HepG2 (cell line): ENCODE data around the gene ZNF316. TPM values are rescaled to one million over a fixed set of nuclear protein-coding genes. Genes with fewer than 3 reads are reported as not detected.
A peak's percentile ranks its signal among the peaks of the same experiment; 100 is the strongest.

Experiments used
- CBX1 ChIP-seq: IDR thresholded peaks from one replicate; pipeline ENCODE4 v1.6.1; 2016; ENCODE audit warnings: antibody characterized with exemption, low read depth
- DPF2 ChIP-seq: sonication (generic); formaldehyde crosslinking; IDR thresholded peaks from 2 replicates; pipeline ENCODE4 v1.4.0; 2020; ENCODE audit warnings: mild to moderate bottlenecking, low read depth, missing genetic modification reagents, borderline replicate concordance
- ELF1 ChIP-seq: sonication (generic); formaldehyde crosslinking; IDR thresholded peaks from 2 replicates; pipeline ENCODE4 v1.4.0; 2020; ENCODE audit warnings: missing genetic modification reagents
- GATAD1 ChIP-seq: IDR thresholded peaks from 2 replicates; pipeline ENCODE4 v1.6.1; 2016; ENCODE audit warnings: missing genetic modification reagents, missing compliant biosample characterization
- GPN1 ChIP-seq: sonication (generic); formaldehyde crosslinking; IDR thresholded peaks from 2 replicates; pipeline ENCODE4 v1.5.1; 2020; ENCODE audit warnings: missing genetic modification reagents, borderline replicate concordance
- HOXA5 ChIP-seq: sonication (generic); formaldehyde crosslinking; IDR thresholded peaks from 2 replicates; pipeline ENCODE4 v1.4.0; 2020; ENCODE audit warnings: missing genetic modification reagents
- NR3C1 ChIP-seq: sonication (generic); formaldehyde crosslinking; IDR thresholded peaks from 2 replicates; pipeline ENCODE4 v1.4.0; 2020; ENCODE audit warnings: missing genetic modification reagents
- POLR2AphosphoS2 ChIP-seq: IDR thresholded peaks from 2 replicates; pipeline ENCODE4 v1.6.1; 2011; ENCODE audit warnings: low read depth, low read length, improper control_type of control experiment
- REL ChIP-seq: sonication (generic); formaldehyde crosslinking; conservative IDR thresholded peaks from 2 replicates; pipeline ENCODE4 v1.8.0; 2022; ENCODE audit warnings: mild to moderate bottlenecking, missing genetic modification reagents, moderate library complexity
- RFX5 ChIP-seq: IDR thresholded peaks from 2 replicates; pipeline ENCODE4 v1.6.1; 2011; ENCODE audit warnings: low read depth, low read length, improper control_type of control experiment
- SALL1 ChIP-seq: sonication (generic); formaldehyde crosslinking; IDR thresholded peaks from 2 replicates; pipeline ENCODE4 v1.8.0; 2022; ENCODE audit warnings: mild to moderate bottlenecking, missing genetic modification reagents
- SAP130 ChIP-seq: IDR thresholded peaks from 2 replicates; pipeline ENCODE4 v1.6.1; 2016; ENCODE audit warnings: low read depth
- TMF1 ChIP-seq: sonication (generic); formaldehyde crosslinking; IDR thresholded peaks from 2 replicates; pipeline ENCODE4 v1.8.1; 2022; ENCODE audit warnings: low read depth, missing genetic modification reagents
- ZKSCAN8 ChIP-seq: IDR thresholded peaks from 2 replicates; pipeline ENCODE4 v1.6.1; 2016; ENCODE audit warnings: borderline replicate concordance, missing genetic modification reagents, missing compliant biosample characterization
- ZNF547 ChIP-seq: sonication (generic); formaldehyde crosslinking; IDR thresholded peaks from 2 replicates; pipeline ENCODE4 v1.5.1; 2020; ENCODE audit warnings: mild to moderate bottlenecking, missing genetic modification reagents
- ZNF674 ChIP-seq: sonication (generic); formaldehyde crosslinking; IDR thresholded peaks from 2 replicates; pipeline ENCODE4 v1.5.0; 2020; ENCODE audit warnings: low read depth, mild to moderate bottlenecking, missing genetic modification reagents
- ZNF720 ChIP-seq: sonication (generic); formaldehyde crosslinking; IDR thresholded peaks from 2 replicates; pipeline ENCODE4 v1.4.0; 2020; ENCODE audit warnings: missing genetic modification reagents
- ZNF879 ChIP-seq: sonication (generic); formaldehyde crosslinking; IDR thresholded peaks from 2 replicates; pipeline ENCODE4 v1.8.1; 2023; ENCODE audit warnings: missing genetic modification reagents
- ZZZ3 ChIP-seq: sonication (generic); formaldehyde crosslinking; IDR thresholded peaks from 2 replicates; pipeline ENCODE4 v1.4.0; 2020; ENCODE audit warnings: missing genetic modification reagents, mild to moderate bottlenecking, borderline replicate concordance
- polyA plus RNA-seq, 8 experiments: library from polyadenylated mRNA; depleted of rRNA in 3 of 8; stranded (reverse) in 7 of 8; unstranded in 1 of 8; fragments of >200 nt; fragmentation: Illumina TruSeq in 4 of 8; extraction: Trizol in 4 of 8; gene quantifications; 2 replicates each; pipeline versions ENCODE4 v1.2.1 to v1.2.3, GENCODE V29; 2011 to 2016; ENCODE audit warnings: low read depth in 4 of 8, missing spikeins in 1 of 8, mixed read lengths in 1 of 8; ENCODE audit not compliant: insufficient read depth in 1 of 8
- total RNA-seq, 5 experiments: library from RNA; depleted of rRNA; stranded (reverse); fragments of >200 nt; fragmentation: Illumina TruSeq; extraction: Trizol; gene quantifications; 2 replicates each; pipeline ENCODE4 v1.2.3, GENCODE V29; 2016; ENCODE audit warnings: low read depth in 1 of 5
- TF ChIP-seq, protein P1 (sequence below): sonication (generic); formaldehyde crosslinking; IDR thresholded peaks from 2 replicates; pipeline ENCODE4 v1.5.1; 2020; ENCODE audit warnings: mild to moderate bottlenecking, missing genetic modification reagents, moderate library complexity
- TF ChIP-seq, protein P2 (sequence below): sonication (generic); formaldehyde crosslinking; IDR thresholded peaks from 2 replicates; pipeline ENCODE4 v1.4.0; 2020; ENCODE audit warnings: mild to moderate bottlenecking, low read depth, missing genetic modification reagents
- TF ChIP-seq, protein P3 (sequence below): sonication (generic); formaldehyde crosslinking; IDR thresholded peaks from 2 replicates; pipeline ENCODE4 v1.8.0; 2022; ENCODE audit warnings: mild to moderate bottlenecking, missing genetic modification reagents, moderate library complexity
- TF ChIP-seq, protein P4 (sequence below): sonication (generic); formaldehyde crosslinking; IDR thresholded peaks from 2 replicates; pipeline ENCODE4 v1.5.0; 2020; ENCODE audit warnings: mild to moderate bottlenecking, missing genetic modification reagents, moderate library complexity

The ZNF316 gene
- total and polyA plus RNA-seq, 2 of the 13 experiments (the other 11 are each of a cell fraction or from before 2014, with no cell fraction given) = 4.3 to 9.9 TPM

DNA sequence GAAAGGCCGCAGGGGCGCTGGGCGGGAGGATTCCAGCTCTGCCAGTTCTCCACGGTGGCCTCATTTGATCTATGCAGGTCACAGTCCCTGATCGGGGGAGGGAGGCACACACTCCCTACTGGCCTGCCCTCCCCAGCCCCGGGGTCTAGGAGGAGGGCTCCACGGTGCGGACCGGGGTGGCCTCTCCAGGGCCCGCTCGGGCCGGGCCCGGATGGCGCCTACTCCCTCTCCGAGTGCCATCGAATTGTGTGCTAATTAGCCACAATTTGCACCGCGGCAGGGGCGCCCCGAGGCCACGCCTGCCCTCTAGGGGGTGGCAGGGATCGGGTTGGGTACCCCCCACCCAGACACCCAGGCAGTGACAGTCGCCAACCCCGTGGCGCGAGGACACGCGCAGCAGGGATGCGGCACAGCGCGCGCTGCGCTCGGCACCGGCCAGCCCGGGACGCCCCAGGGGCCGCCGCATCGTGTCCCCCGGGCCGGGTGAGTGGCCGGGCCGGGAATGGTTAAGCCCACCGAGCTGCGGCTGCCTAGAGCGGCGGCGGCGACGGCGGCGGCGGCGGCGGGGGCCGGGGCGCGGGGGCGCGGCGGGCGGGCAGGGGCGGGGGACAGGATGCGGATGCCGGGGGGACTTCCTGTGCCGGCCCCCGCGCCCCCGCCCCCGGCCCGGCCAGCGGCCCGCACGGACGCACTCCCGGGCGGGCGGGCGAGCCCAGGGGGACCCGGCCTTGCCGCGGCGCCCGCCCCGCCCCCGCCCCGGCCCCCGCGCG lies 22.0 kb upstream of the ZNF316 start, which contains the start of gene ZNF853 (continued):
- TF ChIP-seq, protein P1, sequence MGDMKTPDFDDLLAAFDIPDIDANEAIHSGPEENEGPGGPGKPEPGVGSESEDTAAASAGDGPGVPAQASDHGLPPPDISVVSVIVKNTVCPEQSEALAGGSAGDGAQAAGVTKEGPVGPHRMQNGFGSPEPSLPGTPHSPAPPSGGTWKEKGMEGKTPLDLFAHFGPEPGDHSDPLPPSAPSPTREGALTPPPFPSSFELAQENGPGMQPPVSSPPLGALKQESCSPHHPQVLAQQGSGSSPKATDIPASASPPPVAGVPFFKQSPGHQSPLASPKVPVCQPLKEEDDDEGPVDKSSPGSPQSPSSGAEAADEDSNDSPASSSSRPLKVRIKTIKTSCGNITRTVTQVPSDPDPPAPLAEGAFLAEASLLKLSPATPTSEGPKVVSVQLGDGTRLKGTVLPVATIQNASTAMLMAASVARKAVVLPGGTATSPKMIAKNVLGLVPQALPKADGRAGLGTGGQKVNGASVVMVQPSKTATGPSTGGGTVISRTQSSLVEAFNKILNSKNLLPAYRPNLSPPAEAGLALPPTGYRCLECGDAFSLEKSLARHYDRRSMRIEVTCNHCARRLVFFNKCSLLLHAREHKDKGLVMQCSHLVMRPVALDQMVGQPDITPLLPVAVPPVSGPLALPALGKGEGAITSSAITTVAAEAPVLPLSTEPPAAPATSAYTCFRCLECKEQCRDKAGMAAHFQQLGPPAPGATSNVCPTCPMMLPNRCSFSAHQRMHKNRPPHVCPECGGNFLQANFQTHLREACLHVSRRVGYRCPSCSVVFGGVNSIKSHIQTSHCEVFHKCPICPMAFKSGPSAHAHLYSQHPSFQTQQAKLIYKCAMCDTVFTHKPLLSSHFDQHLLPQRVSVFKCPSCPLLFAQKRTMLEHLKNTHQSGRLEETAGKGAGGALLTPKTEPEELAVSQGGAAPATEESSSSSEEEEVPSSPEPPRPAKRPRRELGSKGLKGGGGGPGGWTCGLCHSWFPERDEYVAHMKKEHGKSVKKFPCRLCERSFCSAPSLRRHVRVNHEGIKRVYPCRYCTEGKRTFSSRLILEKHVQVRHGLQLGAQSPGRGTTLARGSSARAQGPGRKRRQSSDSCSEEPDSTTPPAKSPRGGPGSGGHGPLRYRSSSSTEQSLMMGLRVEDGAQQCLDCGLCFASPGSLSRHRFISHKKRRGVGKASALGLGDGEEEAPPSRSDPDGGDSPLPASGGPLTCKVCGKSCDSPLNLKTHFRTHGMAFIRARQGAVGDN (CRISPR knock-in tag) = peak; percentile 66
- TF ChIP-seq GPN1 (no peak), HOXA5 (CRISPR knock-in tag) (no peak), ZNF674 (CRISPR knock-in tag) (0 out of 2 replicates have a peak, but pooled peaks have one; percentile 76), ELF1 (CRISPR knock-in tag) (no peak), ZNF720 (CRISPR knock-in tag) (no peak), NR3C1 (CRISPR knock-in tag) (no peak), SALL1 (CRISPR knock-in tag) (peak; percentile 40; the same call in 1 of the 2 replicates), DPF2 (CRISPR knock-in tag) (no peak), ZNF547 (CRISPR knock-in tag) (no peak), RFX5 (no peak), POLR2AphosphoS2 (no peak), SAP130 (peak; percentile 27; the same call in 1 of the 2 replicates), GATAD1 (0 out of 2 replicates have a peak, but pooled peaks have one; percentile 14), ZZZ3 (CRISPR knock-in tag) (peak; percentile 38; the same call in 1 of the 2 replicates), ZKSCAN8 (CRISPR knock-in tag) (no peak), REL (CRISPR knock-in tag) (no peak), ZNF879 (no peak), TMF1 (0 out of 2 replicates have a peak, but pooled peaks have one; percentile 12), CBX1 (no peak)
- TF ChIP-seq, protein P2, sequence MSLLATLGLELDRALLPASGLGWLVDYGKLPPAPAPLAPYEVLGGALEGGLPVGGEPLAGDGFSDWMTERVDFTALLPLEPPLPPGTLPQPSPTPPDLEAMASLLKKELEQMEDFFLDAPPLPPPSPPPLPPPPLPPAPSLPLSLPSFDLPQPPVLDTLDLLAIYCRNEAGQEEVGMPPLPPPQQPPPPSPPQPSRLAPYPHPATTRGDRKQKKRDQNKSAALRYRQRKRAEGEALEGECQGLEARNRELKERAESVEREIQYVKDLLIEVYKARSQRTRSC (CRISPR knock-in tag) = no peak
- TF ChIP-seq, protein P3, sequence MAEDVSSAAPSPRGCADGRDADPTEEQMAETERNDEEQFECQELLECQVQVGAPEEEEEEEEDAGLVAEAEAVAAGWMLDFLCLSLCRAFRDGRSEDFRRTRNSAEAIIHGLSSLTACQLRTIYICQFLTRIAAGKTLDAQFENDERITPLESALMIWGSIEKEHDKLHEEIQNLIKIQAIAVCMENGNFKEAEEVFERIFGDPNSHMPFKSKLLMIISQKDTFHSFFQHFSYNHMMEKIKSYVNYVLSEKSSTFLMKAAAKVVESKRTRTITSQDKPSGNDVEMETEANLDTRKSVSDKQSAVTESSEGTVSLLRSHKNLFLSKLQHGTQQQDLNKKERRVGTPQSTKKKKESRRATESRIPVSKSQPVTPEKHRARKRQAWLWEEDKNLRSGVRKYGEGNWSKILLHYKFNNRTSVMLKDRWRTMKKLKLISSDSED (CRISPR knock-in tag) = no peak
- TF ChIP-seq, protein P4, sequence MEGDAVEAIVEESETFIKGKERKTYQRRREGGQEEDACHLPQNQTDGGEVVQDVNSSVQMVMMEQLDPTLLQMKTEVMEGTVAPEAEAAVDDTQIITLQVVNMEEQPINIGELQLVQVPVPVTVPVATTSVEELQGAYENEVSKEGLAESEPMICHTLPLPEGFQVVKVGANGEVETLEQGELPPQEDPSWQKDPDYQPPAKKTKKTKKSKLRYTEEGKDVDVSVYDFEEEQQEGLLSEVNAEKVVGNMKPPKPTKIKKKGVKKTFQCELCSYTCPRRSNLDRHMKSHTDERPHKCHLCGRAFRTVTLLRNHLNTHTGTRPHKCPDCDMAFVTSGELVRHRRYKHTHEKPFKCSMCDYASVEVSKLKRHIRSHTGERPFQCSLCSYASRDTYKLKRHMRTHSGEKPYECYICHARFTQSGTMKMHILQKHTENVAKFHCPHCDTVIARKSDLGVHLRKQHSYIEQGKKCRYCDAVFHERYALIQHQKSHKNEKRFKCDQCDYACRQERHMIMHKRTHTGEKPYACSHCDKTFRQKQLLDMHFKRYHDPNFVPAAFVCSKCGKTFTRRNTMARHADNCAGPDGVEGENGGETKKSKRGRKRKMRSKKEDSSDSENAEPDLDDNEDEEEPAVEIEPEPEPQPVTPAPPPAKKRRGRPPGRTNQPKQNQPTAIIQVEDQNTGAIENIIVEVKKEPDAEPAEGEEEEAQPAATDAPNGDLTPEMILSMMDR (CRISPR knock-in tag) = peak; percentile 2; the same call in 1 of the 2 replicates
